Cardiac muscle cell (in vitro differentiated cells and primary cell): Measurements from ENCODE around the gene ABCB7. TPM values are rescaled to one million over a fixed set of nuclear protein-coding genes. Genes with fewer than 3 reads are reported as not detected.

ENCODE experiments used
- DNase-seq, 2 donors: peaks; one replicate each; pipeline versions ENCODE4 v3.0.0 to v3.0.0-alpha.2; 2010 to 2017; ENCODE audit warnings: low read depth in 1 of 2, low spot score in 1 of 2
- H3K27ac ChIP-seq: fragments of 200-600 bp; sonication (generic); 2 replicates; pipeline ENCODE4 v1.5.1; 2016
- H3K27me3 ChIP-seq: fragments of 200-600 bp; sonication (generic); 2 replicates; pipeline ENCODE4 v1.6.0; 2016; ENCODE audit warnings: control low read depth
- H3K36me3 ChIP-seq: fragments of 200-600 bp; sonication (generic); 2 replicates; pipeline ENCODE4 v1.5.1; 2016; ENCODE audit warnings: control low read depth
- H3K4me1 ChIP-seq: fragments of 200-600 bp; sonication (generic); 2 replicates; pipeline ENCODE4 v1.8.1; 2017; ENCODE audit warnings: low read depth, mild to moderate bottlenecking, mixed run types
- H3K4me3 ChIP-seq: fragments of 200-600 bp; sonication (generic); 2 replicates; pipeline ENCODE4 v1.5.1; 2016; ENCODE audit warnings: mild to moderate bottlenecking
- H3K9me3 ChIP-seq: fragments of 200-600 bp; sonication (generic); 2 replicates; pipeline ENCODE4 v1.5.1; 2017; ENCODE audit warnings: low read depth, mild to moderate bottlenecking, control low read depth
- CTCF ChIP-seq: IDR thresholded peaks from 2 replicates; pipeline ENCODE4 v1.5.1; 2012; ENCODE audit warnings: low read depth, mild to moderate bottlenecking, low read length
- polyA plus RNA-seq: library from polyadenylated mRNA; unstranded; fragments of >200 nt; fragmentation: Nextera tagmentation; extraction: Ambion mirVana; gene quantifications from 2 replicates; pipeline ENCODE4 v1.2.1, GENCODE V29; 2016
- total RNA-seq: library from RNA; depleted of rRNA; stranded (reverse); fragments of >200 nt; gene quantifications from 2 replicates; pipeline ENCODE4 v1.2.3, GENCODE V29; 2016

Gene ABCB7
- total and polyA plus RNA-seq, 2 experiments from 2014 or later: 12.0 to 61.3 TPM

- Histone ChIP-seq H3K4me3 (peak overlapping the region; percentile 44), H3K36me3 (no peaks in the 10 kb centered on the region), H3K9me3 (no peaks in the 10 kb centered on the region), H3K4me1 (peaks cover 6% of the 10 kb centered on the region), H3K27ac (peak overlapping the region; percentile 96), H3K27me3 (no peaks in the 10 kb centered on the region)
- DNase-seq: peak in 1 of 2 donors; percentile 60
- no peak for TF ChIP-seq CTCF
These were observed 455 bp upstream of the ABCB7 start for GRCh38 chrX:75156531-75156945.

GRCh38 chrX:75155447-75155826 lies 646 bp downstream of the ABCB7 start:
- peak overlapping the region; percentile 96 for H3K27ac ChIP-seq

GRCh38 chrX:75154871-75155270 lies 1.2 kb downstream of the ABCB7 start:
- H3K36me3 ChIP-seq: no peaks in the 10 kb centered on the region
- no peak for TF ChIP-seq CTCF
- H3K4me1 ChIP-seq: peaks cover 6% of the 10 kb centered on the region
- H3K27ac ChIP-seq: no peak overlapping the region
- no peaks in the 10 kb centered on the region for H3K9me3 ChIP-seq
- DNase-seq: no peak
- no peaks in the 10 kb centered on the region for H3K27me3 ChIP-seq
- peak overlapping the region; percentile 44 for H3K4me3 ChIP-seq

More at GRCh38 chrX:75155447-75155826, 646 bp downstream of the ABCB7 start:
- Histone ChIP-seq H3K36me3 (no peaks in the 10 kb centered on the region), H3K4me1 (peaks cover 6% of the 10 kb centered on the region), H3K27me3 (no peaks in the 10 kb centered on the region), H3K4me3 (peak overlapping the region; percentile 44), H3K9me3 (no peaks in the 10 kb centered on the region)
- DNase-seq: no peak
- TF ChIP-seq CTCF: no peak

GRCh38 chrX:75151827-75152592 lies 4.1 kb downstream of the ABCB7 start:
- no peak for TF ChIP-seq CTCF
- no peak overlapping the region for H3K4me3 ChIP-seq
- H3K27ac ChIP-seq: no peak overlapping the region
- no peaks in the 10 kb centered on the region for H3K9me3 ChIP-seq
- no peaks in the 10 kb centered on the region for H3K36me3 ChIP-seq
- peak in 1 of 2 donors; percentile 13 for DNase-seq
- H3K27me3 ChIP-seq: no peaks in the 10 kb centered on the region
- peaks cover 6% of the 10 kb centered on the region for H3K4me1 ChIP-seq

GRCh38 chrX:75149654-75150053 lies 6.4 kb downstream of the ABCB7 start:
- no peak overlapping the region for H3K27ac ChIP-seq
- no peaks in the 10 kb centered on the region for H3K36me3 ChIP-seq
- peaks cover 6% of the 10 kb centered on the region for H3K4me1 ChIP-seq
- H3K4me3 ChIP-seq: no peak overlapping the region
- TF ChIP-seq CTCF: no peak
- no peaks in the 10 kb centered on the region for H3K9me3 ChIP-seq
- DNase-seq: no peak
- H3K27me3 ChIP-seq: no peaks in the 10 kb centered on the region
